Measurements from ENCODE around the gene FDPS.
A peak's percentile ranks its signal among the peaks of the same experiment; 100 is the strongest.

Gene FDPS

GRCh38 chr1:155308493-155309422, at the start of gene FDPS:
FDPS (plus strand) TSS chr1:155308866; CDS start chr1:155309790, 924 bp downstream.
- FAIRE-seq = peak; percentile 97

GRCh38 chr1:155260276-155260675, 48.4 kb upstream of the FDPS start:
- FAIRE-seq = no peak

DNA sequence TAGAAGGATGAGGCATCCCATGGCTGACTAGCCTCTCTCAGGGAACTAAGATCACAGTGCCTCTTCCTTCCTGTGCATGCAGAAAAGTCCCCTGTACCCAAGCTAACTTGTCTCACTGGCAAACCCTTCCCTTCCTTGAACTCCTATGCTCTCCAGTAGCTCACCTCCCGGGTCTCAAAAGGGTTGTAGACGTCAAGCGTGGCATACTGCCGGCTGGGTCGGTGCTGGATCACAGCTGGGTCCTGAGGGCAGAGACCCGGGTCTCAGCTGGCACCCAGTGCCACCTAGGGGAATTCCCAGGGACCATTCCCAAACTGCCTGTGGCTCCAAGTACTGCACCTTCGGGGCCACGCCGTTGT, 47.2 kb upstream of the FDPS start:
- no peak for FAIRE-seq

DNA sequence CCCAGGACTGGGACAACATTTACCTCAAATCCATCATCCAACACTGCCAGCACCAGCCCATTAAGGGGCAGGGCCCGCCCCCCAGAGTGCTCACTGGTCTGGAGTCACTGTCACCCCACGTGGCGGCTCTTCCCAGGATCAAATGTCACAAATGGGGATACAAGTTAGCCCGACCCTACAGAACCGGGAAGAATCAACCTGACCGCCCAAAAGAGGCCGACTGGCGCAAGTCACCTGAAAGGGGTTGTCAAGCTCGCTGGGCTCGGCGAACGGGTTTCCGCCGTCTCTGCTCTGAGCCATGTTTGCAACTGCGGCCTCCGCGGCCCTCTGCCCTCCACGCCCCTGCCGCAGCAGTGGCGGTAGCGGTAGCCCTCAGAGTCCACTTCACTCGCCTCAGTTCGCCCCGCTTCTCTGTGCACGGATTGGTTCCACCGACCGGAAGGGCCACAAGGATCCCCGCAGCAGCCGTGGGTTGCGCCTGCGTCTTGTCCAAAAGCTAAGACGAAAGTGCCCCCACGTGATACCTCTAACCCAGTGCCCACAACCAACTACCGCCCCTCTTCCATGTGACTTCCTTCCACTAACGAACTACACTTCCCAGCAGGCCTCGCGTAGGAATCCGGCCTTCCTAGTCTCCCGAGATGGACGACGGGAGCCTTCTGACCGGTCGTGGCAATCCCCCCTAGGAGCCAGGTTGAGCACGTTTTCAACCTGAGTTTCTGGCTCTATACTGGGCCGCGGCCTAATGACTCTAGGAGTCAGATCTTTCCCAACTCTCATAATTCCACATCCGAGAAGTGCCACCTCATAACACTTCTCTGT, 46.6 kb upstream of the FDPS start, which contains the start of gene SCAMP3:
Gene SCAMP3, minus strand, starts transcription at position 509 of the 822 bp plus-strand sequence. Its CDS starts 209 bp downstream, at position 300.
- peak; percentile 94 for FAIRE-seq

DNA sequence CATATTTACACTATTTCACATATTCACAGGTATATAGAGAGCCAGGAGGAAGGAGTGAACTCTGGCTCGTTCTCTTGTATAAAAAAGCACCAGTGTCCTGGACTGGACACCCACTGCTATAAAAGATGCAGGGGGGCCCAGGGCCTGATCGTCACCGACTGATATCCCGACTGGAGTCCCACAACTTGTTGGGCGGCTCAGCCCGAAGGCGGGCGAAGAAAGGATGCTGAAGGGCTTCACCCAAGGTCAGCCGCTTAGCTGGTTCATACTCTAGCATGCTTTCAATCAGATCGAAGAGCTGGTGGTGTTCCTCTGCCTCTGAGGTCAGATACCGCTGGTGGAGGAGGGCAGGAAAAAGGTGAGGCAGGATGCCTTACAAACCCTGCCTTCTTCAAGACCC, 45.6 kb upstream of the FDPS start:
- no peak for FAIRE-seq

DNA sequence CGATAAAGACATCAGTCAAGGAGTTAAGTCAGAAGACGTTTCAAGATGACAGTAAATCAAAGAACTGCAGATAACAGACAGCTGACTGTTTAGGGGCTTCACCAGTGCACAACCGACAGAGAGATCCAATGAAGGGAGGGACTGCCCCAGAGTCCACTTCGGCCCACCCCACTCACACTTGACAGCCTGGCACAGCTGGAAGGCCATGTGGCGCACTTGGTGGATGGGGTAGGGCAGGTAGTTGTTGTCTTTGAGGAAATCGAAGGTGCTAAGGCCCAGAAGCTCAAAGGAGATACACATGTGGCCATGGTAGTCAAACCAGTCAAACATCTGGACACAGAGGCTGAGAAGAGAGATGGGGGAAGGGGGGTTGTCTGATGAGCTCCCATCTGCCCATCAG, 42.1 kb upstream of the FDPS start:
- no peak for FAIRE-seq

DNA sequence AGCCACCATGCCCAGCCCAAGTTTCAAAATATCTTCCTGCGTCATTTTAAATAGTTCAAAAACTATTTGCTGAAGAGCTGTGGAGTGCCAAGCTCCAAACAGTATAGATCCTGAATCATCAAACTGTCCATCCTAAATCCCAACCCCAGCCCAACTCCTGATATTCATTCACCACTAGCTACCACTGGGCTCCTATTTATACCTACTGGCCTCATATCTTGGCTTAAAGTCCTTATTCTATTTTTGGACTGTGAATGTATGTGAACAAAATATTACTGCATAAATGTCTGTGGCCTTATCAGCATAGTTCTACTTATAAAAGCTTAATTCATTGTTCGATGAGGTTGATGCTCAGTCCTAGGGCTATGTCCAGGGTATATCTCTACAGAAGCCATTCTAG, 41.3 kb upstream of the FDPS start:
- FAIRE-seq = no peak

DNA sequence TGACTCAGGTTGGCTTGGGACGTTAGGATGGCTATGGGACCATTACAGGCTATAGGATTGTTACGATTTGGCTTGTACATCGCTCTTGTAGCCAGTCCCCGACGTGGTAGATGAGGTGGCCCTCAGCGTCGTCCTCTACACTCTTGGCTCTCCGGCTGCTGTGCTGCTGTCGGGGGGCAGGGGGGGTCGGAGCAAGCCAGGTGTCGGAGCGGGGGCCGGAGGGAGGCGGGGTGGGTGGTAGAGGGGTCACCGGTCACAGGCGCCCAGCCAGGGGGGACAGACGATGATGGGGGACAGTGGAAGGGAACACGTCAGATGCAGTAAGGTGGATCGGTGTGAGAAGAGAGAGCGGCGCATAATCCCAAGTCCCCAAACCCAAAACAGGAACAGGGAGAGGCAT, 40.0 kb upstream of the FDPS start:
- no peak for FAIRE-seq

DNA sequence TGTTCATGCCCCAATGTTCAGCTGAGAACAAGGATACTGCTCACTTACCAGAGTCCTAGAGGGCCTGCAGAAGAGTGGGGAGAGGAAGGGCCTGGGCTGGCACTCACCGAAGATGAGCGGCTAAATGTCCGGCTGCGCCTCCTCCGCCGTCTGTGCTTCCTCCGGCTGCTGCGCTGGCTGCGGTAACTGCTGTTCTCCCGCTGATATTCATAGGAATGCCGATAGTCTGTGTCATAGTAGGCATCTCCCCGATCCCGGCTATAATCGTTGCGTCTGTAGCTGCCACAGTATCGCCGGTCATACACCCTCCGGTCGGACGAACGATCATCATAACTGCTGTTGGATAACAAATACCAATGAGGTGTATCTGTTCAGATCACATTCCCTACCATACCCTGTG, 39.3 kb upstream of the FDPS start:
- FAIRE-seq = no peak

- no peak for FAIRE-seq
These were observed 36.0 kb upstream of the FDPS start for GRCh38 chr1:155272466-155273342.

DNA sequence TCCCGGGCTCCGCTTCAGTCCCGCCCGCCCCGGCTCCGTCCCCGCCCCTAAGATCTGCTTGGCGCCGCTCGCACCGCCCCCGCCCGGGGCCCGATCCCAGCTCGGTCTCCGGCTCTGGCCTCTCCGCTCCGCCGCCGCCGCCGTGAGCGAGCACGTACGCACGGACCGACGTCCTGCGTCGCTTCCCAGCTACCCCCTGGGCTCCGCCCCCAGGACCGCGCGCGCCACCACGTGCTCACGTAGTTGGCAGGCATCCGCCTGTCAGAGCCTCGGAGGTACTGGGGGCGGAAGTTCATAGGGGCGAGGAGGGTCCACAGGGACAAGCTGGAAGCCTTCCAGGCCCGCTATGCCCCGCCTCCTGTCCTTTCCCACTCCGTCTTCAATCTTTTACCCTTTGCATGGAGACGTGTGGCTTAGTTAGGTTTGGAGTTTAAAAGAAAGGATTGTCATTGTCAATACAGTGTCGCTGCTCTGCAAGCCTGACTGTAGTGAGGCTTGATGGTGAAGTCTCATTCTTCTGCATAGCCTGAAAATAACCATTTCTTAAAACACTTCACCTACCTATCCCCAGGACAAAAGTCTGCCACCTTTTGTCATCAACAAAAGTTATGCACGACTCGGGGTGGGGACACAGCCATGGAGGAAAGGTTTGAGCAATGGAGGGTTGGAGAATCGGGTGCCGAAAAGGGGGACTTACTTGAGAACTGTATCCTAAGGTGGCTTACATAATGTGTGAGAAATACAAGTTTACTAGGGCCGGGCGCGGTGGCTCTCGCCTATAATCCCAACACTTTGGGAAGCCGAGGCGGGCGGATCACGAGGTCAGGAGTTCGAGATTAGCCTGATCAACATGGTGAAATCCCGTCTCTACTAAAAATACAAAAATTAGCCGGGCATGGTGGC, 35.1 kb upstream of the FDPS start, which contains the start of gene CLK2:
Gene CLK2, minus strand, starts transcription at position 162 of the 903 bp plus-strand sequence. CDS start 2,527 bp downstream, outside the sequence.
- peak; percentile 6 for FAIRE-seq

- no peak for FAIRE-seq
These were observed 31.4 kb upstream of the FDPS start, which contains the start of gene HCN3 for GRCh38 chr1:155277070-155277901. HCN3 (plus strand) TSS chr1:155277463; CDS start chr1:155277591, 128 bp downstream.

DNA sequence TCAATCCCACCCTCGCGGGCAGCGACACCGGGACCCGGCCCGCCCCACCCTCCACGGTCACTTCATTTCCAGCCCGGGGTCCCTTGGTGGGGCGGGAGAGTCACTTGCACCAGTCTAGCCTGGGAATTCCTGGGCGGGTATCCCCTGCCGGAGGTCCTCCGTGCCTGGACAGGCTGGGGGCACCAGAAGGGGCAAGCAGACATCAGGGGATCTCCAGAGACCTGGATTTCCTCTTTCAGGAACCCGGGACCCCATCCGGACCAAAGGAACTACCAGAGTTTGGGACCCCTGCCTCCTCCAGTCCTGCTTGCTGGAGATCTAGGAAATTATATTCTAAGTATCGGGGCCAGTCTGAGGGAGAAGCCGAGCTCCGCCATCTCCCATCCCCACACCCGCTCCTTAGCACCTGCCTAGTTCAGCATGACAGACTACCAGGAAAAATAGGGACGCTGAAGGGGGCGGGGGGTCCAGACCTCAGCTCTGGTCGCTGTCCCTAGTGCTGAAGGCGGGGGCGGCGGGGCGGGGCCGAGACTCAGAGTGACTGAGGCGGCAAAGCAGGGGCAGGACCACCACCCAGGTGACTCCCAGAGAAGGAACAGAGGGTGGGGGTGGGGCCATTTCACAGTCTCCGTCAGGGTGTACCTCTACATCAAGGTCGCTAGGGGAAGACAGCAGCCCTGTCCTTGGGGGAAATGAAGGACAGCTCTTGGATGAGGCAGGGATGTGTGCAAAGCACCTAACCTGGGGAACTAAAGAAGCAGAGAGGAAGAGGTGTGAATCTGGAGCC, 30.6 kb upstream of the FDPS start:
- no peak for FAIRE-seq

GRCh38 chr1:155278689-155279160, 29.9 kb upstream of the FDPS start:
- no peak for FAIRE-seq

- FAIRE-seq = no peak
These were observed 29.4 kb upstream of the FDPS start for GRCh38 chr1:155279268-155279667.

GRCh38 chr1:155282488-155283091, 26.1 kb upstream of the FDPS start:
- no peak for FAIRE-seq

DNA sequence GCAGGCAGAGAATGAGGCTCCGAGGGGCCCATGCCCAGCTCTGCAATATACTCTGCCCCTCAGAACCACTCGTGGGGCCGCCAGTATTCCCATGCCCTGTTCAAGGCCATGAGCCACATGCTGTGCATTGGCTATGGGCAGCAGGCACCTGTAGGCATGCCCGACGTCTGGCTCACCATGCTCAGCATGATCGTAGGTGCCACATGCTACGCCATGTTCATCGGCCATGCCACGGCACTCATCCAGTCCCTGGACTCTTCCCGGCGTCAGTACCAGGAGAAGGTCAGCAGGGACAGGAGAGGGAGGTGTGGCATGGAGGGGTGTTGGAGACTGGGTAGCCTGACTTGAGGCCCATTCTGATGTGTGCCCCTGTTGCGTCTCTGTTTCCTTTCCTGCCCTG, 24.2 kb upstream of the FDPS start:
- FAIRE-seq = no peak

GRCh38 chr1:155285063-155285462, 23.6 kb upstream of the FDPS start:
- FAIRE-seq = no peak

DNA sequence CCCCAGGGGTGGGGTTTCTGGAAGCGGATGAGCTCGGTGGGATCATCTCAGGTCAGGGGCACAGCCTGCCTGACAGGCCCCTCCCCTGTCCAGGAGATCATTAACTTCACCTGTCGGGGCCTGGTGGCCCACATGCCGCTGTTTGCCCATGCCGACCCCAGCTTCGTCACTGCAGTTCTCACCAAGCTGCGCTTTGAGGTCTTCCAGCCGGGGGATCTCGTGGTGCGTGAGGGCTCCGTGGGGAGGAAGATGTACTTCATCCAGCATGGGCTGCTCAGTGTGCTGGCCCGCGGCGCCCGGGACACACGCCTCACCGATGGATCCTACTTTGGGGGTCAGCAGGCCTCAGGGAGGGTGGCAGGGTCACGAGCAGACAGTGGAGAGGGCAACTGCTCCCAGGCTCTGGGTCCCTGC, 23.0 kb upstream of the FDPS start:
- FAIRE-seq = no peak
